GM20000 (cell line): ENCODE measurements around the gene MDFIC.
"Not testable (repeated sequence)": the region's sequence is repeated elsewhere in the genome, so short reads cannot be mapped to it uniquely, and the experiment has no call there.

Source experiments
- DNase-seq: peaks from one replicate; pipeline ENCODE4 v3.0.0; 2012; ENCODE audit warnings: low spot score
- CTCF ChIP-seq: IDR thresholded peaks from 2 replicates; pipeline ENCODE4 v1.5.1; 2012; ENCODE audit warnings: mild to moderate bottlenecking, control low read depth; ENCODE audit errors: extremely low read depth, missing control alignments

The MDFIC gene

GRCh38 chr7:114922026-114922651 is at the start of gene MDFIC:
MDFIC (plus strand) TSS chr7:114922094; CDS start chr7:114923034, 940 bp downstream.
- DNase-seq: peak; percentile 81

GRCh38 chr7:114874170-114874569 is 47.7 kb upstream of the MDFIC start:
- TF ChIP-seq CTCF: no peak
- no peak for DNase-seq

More at GRCh38 chr7:114922026-114922651, at the start of gene MDFIC:
- no peak for TF ChIP-seq CTCF

- no peak for TF ChIP-seq CTCF
- no peak for DNase-seq
These were observed 46.7 kb upstream of the MDFIC start for GRCh38 chr7:114875186-114875585.

DNA sequence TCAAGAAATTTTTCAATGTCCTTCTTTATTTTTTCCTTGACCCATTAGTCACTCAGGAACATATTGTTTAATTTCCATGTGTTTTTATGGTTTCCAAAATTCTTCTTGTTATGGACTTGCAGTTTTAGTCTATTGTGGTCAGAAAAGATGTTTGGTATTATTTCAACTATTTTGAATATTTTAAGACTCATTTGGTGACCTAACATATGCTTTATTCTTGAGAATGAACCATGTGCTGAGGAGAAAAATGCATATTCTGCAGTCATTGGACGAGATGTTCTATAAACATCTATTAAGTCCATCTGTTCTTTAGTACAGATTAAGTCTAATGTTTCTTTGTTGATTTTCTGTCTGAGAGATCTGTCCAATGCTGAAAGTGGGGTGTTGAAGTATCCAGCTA is 42.3 kb upstream of the MDFIC start:
- no peak for TF ChIP-seq CTCF
- DNase-seq: no peak

GRCh38 chr7:114885836-114886235 is 36.1 kb upstream of the MDFIC start:
- TF ChIP-seq CTCF: no peak
- DNase-seq: no peak

DNA sequence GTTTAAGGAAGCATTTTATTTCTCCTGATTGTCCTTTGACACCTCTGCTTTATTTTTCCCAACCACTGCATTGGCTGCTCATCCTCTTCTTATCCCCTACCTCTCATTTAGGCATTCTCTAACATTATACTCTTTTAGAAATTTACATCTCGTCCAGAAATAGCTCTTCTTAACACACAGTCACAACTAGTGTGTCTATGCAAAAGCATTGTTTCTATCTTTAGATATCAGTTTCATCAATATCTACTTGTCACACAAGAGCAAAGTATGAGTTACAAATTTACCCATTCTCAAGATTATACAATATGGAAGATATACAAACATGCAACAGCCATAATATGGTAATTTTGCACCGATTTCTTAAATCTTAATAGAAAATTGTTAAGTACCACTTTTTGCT is 35.7 kb upstream of the MDFIC start:
- DNase-seq: no peak
- no peak for TF ChIP-seq CTCF

- not testable (repeated sequence) for DNase-seq
These were observed 32.8 kb upstream of the MDFIC start for GRCh38 chr7:114889116-114889515.

- no peak for DNase-seq
These were observed 32.1 kb upstream of the MDFIC start for GRCh38 chr7:114889646-114890285.

More at GRCh38 chr7:114889646-114890285, 32.1 kb upstream of the MDFIC start:
- no peak for TF ChIP-seq CTCF
